Activated naive CD8-positive, alpha-beta T cell (primary cell): ENCODE measurements around the gene ZCCHC17.

ENCODE experiments used
- H3K27ac Mint-ChIP-seq: one replicate; pipeline ENCODE4 v1.8.0; 2021; ENCODE audit warnings: mixed read lengths
- H3K27me3 Mint-ChIP-seq: one replicate; pipeline ENCODE4 v1.8.0; 2021; ENCODE audit warnings: mixed read lengths
- H3K36me3 Mint-ChIP-seq: one replicate; pipeline ENCODE4 v1.8.0; 2021; ENCODE audit warnings: mixed read lengths
- H3K4me1 Mint-ChIP-seq: one replicate; pipeline ENCODE4 v1.8.0; 2021; ENCODE audit warnings: low read depth, mixed read lengths
- H3K4me3 Mint-ChIP-seq: one replicate; pipeline ENCODE4 v1.8.0; 2021; ENCODE audit warnings: mild to moderate bottlenecking, mixed read lengths
- H3K9me3 Mint-ChIP-seq: one replicate; pipeline ENCODE4 v1.8.0; 2021; ENCODE audit warnings: low read depth, mixed read lengths

ZCCHC17 gene

DNA sequence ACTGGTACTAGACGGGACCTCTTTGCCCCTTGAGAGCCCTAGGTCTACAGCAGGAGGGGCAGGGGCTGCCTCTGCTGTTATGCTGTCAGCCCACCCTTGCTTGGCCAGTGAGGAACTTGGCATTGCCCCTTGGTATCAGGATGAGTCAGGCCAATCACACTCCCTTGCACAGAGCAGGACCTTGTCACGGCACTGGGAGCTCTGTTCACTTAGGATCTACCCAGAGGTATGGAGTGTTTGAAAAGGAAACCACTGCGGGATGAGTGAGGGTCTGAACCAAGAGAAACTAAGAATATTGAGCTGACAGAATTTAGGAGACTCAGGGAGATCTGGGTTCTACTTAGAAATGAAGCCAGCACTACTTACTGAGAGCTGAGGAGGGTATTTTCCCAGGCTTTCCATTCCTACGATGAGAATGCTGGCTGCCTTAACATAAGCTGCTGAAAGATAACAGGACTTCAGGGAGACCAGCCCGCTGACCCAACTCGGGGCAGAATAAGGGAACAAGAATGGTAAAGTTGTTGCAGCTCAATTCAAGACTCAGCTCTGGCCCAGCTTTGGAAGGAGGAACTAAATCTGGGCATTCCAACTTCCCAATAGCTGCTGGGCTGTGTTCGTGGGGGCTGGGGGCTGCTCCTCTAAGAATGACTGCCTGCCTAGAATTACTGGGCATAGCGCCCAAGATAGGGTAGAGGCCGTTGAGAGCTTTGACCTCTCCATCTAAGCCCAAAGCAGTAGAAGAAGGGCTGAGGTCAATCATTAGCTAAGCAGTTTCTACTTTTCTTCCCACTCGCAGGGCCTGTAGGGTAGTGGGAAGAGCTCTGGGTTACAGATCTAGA, 74.5 kb downstream of the ZCCHC17 start:
- H3K4me3 Mint-ChIP-seq = no peak overlapping the region
- H3K27ac Mint-ChIP-seq = no peak overlapping the region
- H3K4me1 Mint-ChIP-seq = peaks cover 12% of the 10 kb centered on the region
- H3K36me3 Mint-ChIP-seq = no peaks in the 10 kb centered on the region
- no peaks in the 10 kb centered on the region for H3K27me3 Mint-ChIP-seq
- H3K9me3 Mint-ChIP-seq = no peaks in the 10 kb centered on the region

DNA sequence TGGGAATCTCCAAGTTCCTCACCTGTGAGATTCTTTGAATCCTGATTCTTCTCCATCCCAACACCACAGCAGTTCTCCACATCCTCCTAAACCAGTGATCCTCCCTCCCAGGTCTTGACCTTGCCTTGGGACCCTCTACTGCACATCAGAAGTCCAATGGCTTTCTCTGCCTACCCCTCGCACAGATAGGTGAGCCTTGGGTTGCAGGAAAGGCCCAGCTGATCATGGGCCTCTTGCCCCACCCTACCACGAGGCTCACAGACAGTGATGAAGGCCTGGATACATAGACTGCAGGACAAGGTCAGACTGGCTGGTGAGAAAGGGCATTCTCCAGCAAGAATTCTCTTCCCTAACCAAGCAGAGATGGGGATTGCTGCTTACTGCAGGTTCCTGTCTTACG, 75.2 kb downstream of the ZCCHC17 start:
- no peaks in the 10 kb centered on the region for H3K27me3 Mint-ChIP-seq

DNA sequence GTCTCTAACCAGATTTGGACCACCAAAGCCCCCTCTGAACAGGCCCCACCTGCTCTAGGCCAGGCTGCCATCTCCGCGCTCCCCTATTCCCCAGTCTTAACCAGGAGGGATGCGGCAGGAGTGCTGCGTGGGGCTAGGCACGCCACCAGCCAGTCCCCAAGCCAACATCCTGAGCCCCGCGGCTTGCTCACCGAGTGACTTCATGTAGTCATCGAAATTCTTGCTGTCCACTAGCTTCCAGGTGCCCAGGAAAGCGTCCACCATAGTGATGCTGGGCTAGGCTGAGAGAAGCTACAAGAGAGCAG, 75.9 kb downstream of the ZCCHC17 start:
- no peak overlapping the region for H3K27ac Mint-ChIP-seq

More for the DNA sequence above, 75.2 kb downstream of the ZCCHC17 start:
- no peak overlapping the region for H3K27ac Mint-ChIP-seq
- H3K4me3 Mint-ChIP-seq = peak overlapping the region; percentile 58
- H3K36me3 Mint-ChIP-seq = no peaks in the 10 kb centered on the region
- H3K9me3 Mint-ChIP-seq = no peaks in the 10 kb centered on the region
- H3K4me1 Mint-ChIP-seq = peaks cover 12% of the 10 kb centered on the region

DNA sequence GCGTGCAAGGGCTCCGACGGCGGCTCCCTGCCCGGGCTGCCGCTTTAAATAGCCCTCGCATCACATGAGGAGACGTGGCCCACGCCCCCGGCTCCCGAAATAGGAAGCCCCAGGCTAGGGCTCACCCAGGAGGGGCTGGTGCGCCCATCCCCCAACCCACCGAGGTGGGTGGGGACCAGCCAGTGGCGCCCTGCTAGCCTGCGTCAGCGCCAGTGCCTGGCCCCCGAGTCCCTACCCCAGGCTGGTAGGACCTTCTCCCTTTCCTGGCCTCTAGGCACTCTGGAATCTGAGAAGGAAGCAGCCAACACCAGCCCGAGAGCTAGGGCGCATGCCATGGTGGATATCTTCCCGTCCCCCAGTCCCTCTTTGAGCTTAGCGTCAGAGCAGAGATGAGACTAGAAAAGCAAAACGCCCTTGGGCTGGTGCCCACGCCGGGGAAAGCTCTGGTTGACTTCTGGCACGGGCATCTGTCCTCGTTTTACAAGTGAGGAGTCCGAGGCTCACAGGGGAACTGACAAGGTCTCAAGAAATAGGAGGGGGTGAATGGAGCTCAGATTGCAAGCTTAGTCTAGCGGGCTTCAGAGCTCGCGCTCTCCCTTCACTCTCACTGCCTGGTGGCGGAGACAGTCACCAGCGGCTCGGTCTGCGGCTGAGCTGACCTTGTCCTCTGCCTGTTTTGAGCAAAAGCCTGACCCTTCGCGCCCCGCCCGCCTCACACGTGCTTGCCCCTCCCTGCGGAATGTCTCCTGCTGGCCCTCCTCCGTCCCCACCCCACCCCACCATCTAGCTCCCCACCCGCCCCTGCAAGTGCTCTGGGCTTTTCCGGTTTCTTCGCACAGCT, 76.4 kb downstream of the ZCCHC17 start, which contains the start of gene FABP3:
Gene FABP3, minus strand, starts transcription at position 21 of the 841 bp plus-strand sequence. CDS start 62 bp downstream, outside the sequence.
- Mint-ChIP-seq H3K27ac (no peak within 1 kb of the TSS), H3K4me3 (peak within 1 kb of the TSS; percentile 90), H3K27me3 (no peaks in the 10 kb centered on the region), H3K36me3 (no peaks in the 10 kb centered on the region), H3K4me1 (peaks cover 12% of the 10 kb centered on the region), H3K9me3 (no peaks in the 10 kb centered on the region)

More for the DNA sequence above, 75.9 kb downstream of the ZCCHC17 start:
- Mint-ChIP-seq H3K4me1 (peaks cover 12% of the 10 kb centered on the region), H3K27me3 (no peaks in the 10 kb centered on the region), H3K4me3 (peak overlapping the region; percentile 58), H3K36me3 (no peaks in the 10 kb centered on the region), H3K9me3 (no peaks in the 10 kb centered on the region)

DNA sequence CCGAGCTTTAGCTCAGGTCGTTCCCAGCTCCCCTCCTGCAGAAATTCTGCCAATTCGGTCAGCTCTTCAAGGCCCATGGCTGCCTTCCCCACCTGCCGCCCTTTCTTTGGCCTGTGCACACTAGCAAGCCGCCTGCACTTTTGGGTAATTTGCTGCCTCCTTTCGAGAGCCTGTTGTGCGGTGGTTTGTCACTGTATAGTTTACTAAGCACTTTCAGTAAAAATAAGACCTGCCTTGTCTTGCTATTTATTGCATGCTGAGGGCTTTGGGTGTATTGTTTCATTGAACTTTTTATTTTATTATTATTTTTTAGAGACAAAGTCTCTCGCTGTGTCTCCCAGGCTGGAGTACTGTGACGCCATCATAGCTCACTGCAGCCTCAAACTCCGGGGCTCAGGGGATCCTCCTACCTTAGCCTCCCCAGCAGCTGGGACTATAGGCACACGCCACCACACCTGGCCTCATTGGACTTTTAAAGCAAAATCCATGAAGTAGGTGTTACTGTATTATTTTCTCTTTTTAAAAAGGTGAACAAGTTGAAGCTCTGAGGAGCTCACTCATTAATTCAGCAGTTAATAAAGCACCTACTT, 77.2 kb downstream of the ZCCHC17 start:
- H3K36me3 Mint-ChIP-seq = no peaks in the 10 kb centered on the region
- peaks cover 12% of the 10 kb centered on the region for H3K4me1 Mint-ChIP-seq
- H3K4me3 Mint-ChIP-seq = peak overlapping the region; percentile 90
- H3K27ac Mint-ChIP-seq = no peak overlapping the region
- H3K27me3 Mint-ChIP-seq = no peaks in the 10 kb centered on the region
- no peaks in the 10 kb centered on the region for H3K9me3 Mint-ChIP-seq

DNA sequence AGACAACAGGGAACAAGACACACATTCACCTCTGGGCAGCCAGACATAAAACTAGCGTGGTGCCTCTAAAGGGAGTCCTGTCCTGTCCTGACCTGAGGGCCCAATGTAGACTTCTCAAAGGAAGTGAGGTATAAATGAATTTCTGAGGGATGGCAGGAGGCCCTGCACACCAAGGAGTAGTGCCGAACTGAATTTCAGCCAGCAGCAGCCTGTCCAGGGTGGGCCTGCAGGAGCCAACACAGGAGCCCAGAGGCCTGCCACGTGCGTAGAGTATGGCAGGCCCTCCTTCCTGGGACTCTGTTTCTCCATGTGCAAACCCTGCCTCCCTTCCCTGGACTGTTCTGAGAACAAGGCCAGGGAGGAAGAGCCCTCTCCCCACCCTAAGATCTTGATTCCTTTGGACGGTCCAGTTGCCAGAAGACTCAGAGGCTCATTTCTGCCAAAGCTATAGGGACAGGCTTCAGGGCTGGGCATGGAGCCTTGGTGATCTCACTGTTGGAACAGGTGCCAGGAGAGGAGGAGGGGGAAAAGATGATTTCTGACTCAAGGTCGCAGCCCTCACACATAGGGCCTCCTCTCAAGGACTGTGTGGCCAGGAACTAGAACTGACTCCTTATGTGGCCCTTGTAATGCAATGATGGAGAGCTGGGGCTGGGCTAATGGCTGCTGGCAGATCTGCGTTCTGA, 77.8 kb downstream of the ZCCHC17 start:
- no peaks in the 10 kb centered on the region for H3K9me3 Mint-ChIP-seq
- no peaks in the 10 kb centered on the region for H3K27me3 Mint-ChIP-seq
- peak overlapping the region; percentile 90 for H3K4me3 Mint-ChIP-seq
- H3K36me3 Mint-ChIP-seq = no peaks in the 10 kb centered on the region
- H3K27ac Mint-ChIP-seq = no peak overlapping the region
- H3K4me1 Mint-ChIP-seq = peaks cover 12% of the 10 kb centered on the region

DNA sequence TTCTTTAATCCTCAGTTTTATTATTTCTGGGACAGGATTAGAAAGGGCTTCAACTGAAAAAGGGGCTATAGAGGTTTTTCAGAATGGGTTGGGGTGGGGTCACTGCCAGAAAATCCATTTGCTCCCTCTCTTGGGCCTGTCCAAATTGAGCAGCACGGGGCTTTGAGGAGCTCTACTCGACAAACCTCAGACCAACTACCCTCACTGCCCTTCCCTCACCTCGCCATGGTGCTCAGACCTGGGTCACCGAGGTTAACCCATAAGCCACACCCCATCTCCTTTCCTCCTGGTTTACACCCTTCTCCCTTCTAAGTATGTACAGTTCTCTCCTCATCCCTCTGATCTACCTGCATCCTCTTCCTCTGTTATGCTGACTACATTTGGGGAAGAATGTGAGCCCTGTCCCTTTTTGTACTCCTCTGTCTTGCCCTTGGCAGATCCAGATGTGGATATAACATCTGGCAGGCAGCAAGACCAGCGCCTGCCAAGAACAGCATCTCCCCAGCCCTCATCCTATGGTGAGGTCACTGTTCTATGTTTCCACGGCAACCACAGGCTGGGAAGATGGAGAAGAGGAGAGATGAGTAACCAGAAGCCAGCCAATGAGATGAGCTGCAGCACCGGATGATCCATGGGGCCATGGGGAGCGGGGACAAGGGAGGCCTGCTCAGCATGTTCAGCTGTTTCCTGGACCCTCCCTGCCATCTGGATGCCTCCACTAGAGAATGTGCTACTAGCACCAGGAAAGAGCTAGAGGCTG, 79.7 kb downstream of the ZCCHC17 start:
- Mint-ChIP-seq H3K27me3 (peaks cover 3% of the 10 kb centered on the region), H3K9me3 (no peaks in the 10 kb centered on the region), H3K4me3 (no peak overlapping the region), H3K27ac (no peak overlapping the region), H3K36me3 (no peaks in the 10 kb centered on the region), H3K4me1 (peaks cover 12% of the 10 kb centered on the region)

DNA sequence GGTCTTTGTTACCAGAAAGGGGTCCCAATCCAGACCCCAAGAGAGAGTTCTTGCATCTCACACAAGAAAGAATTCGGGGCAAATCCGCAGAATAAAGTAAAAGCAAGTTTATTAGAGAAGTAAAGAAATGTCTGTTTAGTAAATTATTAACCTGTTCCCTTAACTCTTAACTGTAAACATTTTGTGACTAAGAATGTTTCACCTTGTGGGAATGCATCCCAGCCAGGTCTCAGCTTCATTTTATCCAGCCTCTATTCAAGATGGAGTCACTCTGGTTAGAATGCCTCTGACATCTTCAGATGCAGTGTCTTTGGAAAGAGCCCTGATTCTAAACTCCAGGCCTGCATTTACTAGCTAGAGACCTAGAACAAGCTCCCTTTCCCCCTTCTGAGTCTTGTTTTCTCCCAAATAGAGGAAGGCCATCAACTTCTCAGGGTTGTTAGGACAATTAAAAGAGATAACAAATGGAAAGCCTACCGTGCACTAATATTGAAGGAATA, 80.6 kb downstream of the ZCCHC17 start:
- peaks cover 11% of the 10 kb centered on the region for H3K4me1 Mint-ChIP-seq
- no peaks in the 10 kb centered on the region for H3K36me3 Mint-ChIP-seq
- no peak overlapping the region for H3K4me3 Mint-ChIP-seq
- no peaks in the 10 kb centered on the region for H3K9me3 Mint-ChIP-seq
- no peak overlapping the region for H3K27ac Mint-ChIP-seq
- H3K27me3 Mint-ChIP-seq = peaks cover 3% of the 10 kb centered on the region

DNA sequence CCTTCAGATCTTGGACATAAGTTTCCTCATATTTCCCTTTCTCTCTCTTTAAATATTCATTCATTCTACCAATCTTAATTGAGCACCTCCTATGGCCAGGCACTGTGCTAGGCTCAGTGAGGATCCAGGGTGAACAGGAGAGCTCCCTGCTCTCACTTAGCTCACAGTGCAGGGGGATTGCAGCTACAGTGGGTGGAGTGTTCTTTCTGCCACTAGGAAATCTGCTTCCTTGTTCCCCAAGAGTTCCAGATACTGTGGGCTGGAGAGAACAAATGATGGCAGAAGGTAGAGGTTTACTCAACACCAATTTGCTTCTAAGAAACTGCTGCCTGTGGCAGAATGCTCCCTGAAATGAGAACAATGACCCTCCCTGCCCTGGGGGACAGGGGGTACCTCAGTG, 81.2 kb downstream of the ZCCHC17 start:
- Mint-ChIP-seq H3K36me3 (no peaks in the 10 kb centered on the region), H3K9me3 (no peaks in the 10 kb centered on the region), H3K27me3 (peaks cover 3% of the 10 kb centered on the region), H3K4me1 (peaks cover 9% of the 10 kb centered on the region), H3K4me3 (no peak overlapping the region), H3K27ac (no peak overlapping the region)

DNA sequence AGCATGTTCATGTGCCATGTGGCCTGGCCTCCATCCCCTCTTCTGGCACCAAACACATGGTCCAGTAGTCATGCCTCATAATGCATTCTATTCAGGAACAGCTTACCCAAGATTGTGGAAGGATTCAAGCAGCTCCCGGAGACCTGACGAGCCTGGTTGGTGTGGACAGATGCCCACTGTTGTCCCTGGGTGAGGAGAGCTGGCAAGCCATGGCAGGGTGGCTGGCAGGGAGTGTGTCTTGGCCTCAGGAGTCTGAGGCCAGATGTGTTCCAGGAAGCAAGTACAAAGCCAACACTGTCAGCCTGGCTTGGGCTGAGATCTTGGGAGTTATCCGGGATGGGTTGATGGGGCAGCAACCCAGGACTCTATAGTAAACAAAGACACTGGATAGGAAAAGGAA, 83.3 kb downstream of the ZCCHC17 start:
- H3K9me3 Mint-ChIP-seq = no peaks in the 10 kb centered on the region
- peaks cover 9% of the 10 kb centered on the region for H3K27me3 Mint-ChIP-seq
- no peaks in the 10 kb centered on the region for H3K4me1 Mint-ChIP-seq
- no peak overlapping the region for H3K4me3 Mint-ChIP-seq
- no peaks in the 10 kb centered on the region for H3K36me3 Mint-ChIP-seq
- no peak overlapping the region for H3K27ac Mint-ChIP-seq

DNA sequence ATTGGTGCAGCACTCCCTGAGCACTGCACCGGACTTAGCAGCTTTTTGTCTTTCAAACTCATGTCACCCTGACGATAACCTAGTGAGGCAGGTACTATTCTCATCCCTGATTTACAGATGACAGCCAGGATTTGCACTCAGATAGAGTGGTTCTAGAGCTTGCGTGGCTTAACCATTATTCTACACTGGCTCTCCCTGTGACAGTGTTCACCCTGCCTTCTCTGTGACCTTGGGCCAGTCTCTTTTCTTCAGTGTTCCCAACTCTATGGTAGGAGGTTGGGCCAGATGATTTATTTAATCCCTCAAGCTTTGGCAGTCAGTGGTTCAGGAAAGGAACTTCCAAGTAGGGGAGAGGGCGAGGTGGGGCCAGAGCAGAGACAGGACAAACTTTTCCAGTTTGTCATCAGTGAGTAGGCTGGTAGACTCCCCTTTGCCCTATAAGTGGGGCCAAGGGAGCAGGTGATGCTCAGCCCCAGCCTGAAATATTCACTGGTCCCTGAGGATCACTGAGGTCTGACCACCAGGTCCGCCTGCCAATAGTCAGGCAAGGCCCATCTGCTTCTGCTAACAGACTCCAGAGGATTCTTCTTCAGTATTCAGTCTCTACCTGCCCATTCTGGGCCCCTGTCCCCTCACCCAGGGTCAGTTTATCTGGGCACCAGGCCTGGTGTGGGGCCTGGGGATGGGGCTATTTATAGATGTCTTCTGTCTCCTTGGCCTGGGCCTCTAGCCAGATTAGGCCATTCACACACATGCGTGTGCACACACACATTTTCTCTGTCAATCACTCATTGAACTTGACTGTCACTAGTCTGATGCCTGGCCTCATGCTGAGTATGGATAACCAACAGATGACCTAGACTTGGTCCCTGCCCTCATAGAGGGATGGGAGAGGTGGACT, 84.8 kb downstream of the ZCCHC17 start:
- H3K36me3 Mint-ChIP-seq = no peaks in the 10 kb centered on the region

DNA sequence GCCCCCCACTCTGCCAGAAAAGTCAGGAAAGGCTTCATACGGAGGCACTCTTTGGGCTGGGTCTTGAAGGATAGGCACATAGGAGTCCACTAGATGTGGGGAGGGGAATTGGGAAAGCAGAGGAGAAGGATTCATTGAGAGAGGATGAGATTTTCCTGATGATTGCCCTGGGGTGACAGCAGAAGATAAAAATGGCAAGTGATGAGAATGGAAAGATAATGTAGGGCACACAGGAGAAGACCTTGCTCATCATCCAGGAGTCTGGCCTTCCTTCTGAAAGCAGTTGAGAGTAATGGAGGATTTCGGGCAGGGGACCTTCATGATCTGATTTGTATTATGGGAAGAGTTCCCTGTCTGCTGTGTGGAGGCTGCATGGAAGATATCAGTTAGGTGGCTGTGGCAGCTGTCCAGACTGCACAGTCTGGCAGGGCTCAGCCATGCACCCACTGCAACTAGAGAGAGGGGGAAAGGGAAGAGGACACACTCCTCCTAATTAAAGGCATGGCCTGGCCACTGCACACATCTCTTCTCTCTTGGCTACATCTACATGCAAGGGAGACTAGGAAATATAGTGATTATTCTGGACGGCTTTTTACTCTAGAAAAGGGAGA, 85.7 kb downstream of the ZCCHC17 start:
- H3K9me3 Mint-ChIP-seq = no peaks in the 10 kb centered on the region
- no peaks in the 10 kb centered on the region for H3K4me1 Mint-ChIP-seq
- peaks cover 11% of the 10 kb centered on the region for H3K27me3 Mint-ChIP-seq
- no peak overlapping the region for H3K27ac Mint-ChIP-seq
- no peak overlapping the region for H3K4me3 Mint-ChIP-seq
- no peaks in the 10 kb centered on the region for H3K36me3 Mint-ChIP-seq

More for the DNA sequence above, 84.8 kb downstream of the ZCCHC17 start:
- no peak overlapping the region for H3K4me3 Mint-ChIP-seq
- H3K27me3 Mint-ChIP-seq = peaks cover 11% of the 10 kb centered on the region
- H3K27ac Mint-ChIP-seq = no peak overlapping the region
- no peaks in the 10 kb centered on the region for H3K4me1 Mint-ChIP-seq
- no peaks in the 10 kb centered on the region for H3K9me3 Mint-ChIP-seq

DNA sequence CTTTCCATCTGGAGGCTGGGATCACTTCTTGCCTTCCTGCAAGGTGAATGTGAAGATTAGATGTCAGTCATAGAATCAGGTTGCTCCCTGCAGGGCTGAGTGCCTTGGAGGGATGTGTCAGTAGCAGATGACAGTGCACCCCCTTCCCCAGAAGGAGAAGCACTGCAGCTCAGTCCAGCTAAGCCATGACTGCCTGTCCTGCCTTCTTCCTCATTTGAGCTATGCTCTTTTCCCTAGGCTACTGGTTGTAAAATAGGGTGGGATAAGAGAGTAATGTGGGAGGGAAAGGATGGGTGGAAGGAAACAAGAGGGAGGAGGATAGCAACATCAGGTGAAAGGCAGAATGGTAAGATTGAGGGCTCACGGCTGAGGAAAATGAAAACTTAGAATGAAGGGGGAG, 87.1 kb downstream of the ZCCHC17 start:
- H3K9me3 Mint-ChIP-seq = no peaks in the 10 kb centered on the region
- no peaks in the 10 kb centered on the region for H3K36me3 Mint-ChIP-seq
- no peaks in the 10 kb centered on the region for H3K4me1 Mint-ChIP-seq
- peaks cover 14% of the 10 kb centered on the region for H3K27me3 Mint-ChIP-seq
- no peak overlapping the region for H3K27ac Mint-ChIP-seq
- H3K4me3 Mint-ChIP-seq = no peak overlapping the region
